IPS-NIHi7 (cell line): Measurements from ENCODE around the gene SUPV3L1.
"Not testable (repeated sequence)": the region's sequence is repeated elsewhere in the genome, so short reads cannot be mapped to it uniquely, and the experiment has no call there.

Experiments used
- DNase-seq: peaks from one replicate; pipeline ENCODE4 v3.0.0; 2012; ENCODE audit warnings: mixed read lengths; ENCODE audit errors: extremely low spot score

Gene SUPV3L1

DNA sequence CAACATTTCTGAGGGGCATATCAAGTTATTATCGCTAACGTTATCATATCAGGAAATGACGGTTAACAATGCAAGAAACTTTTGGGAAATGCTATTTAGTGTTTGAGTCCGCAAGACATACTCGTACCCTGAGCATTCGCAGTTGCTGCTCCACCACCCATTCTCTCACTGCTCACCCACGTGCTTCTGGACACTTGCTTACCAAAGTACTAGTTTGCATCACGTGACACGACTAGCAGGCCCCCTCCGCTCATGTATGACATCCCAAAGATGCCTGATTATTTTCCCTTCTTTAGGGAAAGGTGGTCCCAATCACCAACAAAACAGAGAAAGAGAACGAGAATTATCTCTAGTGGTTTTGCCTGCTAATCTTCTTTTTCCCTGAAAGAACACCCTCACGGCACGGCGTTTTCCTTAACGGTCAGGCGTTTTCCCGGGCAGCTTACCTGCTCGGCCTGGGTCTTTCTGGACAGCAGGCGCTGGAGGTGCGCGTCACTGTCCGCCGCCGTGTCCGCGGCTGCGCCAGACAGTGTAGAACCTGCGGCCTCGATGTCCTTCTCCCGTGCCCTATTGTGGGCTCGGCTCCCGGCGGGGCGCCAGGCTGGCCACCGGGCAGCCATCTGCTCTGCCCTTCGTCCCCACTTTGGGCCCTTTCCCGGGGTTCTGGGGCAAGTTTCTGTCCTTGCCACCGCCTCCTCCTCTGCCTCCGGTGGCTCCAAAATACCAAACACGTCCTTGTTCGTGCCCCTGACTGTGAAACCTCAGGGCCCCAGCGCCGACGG lies at the start of gene SUPV3L1:
TSS of gene SUPV3L1 (plus strand) at position 492 of the 782 bp plus-strand sequence. CDS start at position 550, 58 bp downstream.
- peak; percentile 94 for DNase-seq

DNA sequence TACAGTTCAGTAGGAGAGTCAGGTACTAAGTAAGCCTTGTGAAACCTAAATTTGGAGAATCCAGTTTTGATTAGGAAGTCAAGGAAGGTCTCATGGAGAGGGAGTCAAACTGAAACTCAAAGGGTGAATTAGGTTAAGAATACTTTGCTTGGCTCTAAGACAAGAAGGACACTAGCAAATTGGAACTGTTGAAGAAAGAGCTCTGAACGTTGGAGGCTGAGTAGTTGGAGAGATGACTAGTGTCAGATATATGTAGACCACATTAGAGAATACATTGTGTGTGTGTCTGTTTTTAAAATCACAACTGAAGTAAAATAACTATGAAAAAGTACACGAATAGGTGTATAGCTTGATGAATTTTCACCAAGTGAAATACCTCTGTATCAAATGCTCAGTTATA lies 49.8 kb upstream of the SUPV3L1 start:
- DNase-seq, result no peak

DNA sequence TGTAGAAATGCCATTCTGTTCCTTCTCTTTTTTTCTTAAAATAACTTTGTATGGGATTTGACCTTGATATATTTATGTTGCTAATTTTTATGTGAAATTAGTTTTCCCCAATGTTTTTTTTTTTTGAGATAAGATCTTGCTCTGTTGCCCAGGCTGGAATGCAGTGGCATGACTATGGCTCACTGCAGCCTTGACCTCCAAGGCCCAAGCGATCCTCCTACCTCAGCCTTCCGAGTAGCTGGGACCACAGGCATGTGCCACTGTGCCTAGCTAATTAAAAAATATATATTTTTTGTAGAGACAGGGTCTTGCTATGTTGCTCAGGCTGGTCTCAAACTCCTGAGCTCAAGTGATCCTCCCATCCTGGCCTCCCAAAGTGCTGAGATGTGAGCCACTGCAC lies 40.1 kb upstream of the SUPV3L1 start:
- DNase-seq, result no peak

- DNase-seq, result no peak
These were observed 38.7 kb upstream of the SUPV3L1 start for GRCh38 chr10:69141304-69141703.

- not testable (repeated sequence) for DNase-seq
These were observed 38.0 kb upstream of the SUPV3L1 start for GRCh38 chr10:69142074-69142473.

GRCh38 chr10:69142983-69143382 lies 37.1 kb upstream of the SUPV3L1 start:
- DNase-seq, result no peak

DNA sequence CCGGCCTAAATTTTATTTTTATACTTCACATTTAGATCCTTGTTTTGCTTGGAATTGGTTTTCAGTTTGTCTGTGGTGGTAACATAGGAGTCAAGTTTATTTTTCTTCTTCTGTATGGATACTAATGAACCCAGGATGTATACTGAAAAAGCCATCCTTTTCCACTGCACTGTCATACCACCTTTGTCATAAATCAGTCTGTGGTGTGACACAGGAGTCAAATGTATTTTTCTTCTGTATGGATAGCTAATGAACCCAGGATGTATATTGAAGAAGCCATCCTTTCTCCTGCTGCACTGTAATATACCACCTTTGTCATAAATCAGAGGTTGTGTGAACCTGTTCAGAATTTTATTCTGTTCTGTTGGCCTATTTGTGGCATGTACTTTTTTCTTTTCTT lies 34.7 kb upstream of the SUPV3L1 start:
- DNase-seq, result no peak

- no peak for DNase-seq
These were observed 34.2 kb upstream of the SUPV3L1 start for GRCh38 chr10:69145864-69146263.

- no peak for DNase-seq
These were observed 33.3 kb upstream of the SUPV3L1 start for GRCh38 chr10:69146759-69147158.

DNA sequence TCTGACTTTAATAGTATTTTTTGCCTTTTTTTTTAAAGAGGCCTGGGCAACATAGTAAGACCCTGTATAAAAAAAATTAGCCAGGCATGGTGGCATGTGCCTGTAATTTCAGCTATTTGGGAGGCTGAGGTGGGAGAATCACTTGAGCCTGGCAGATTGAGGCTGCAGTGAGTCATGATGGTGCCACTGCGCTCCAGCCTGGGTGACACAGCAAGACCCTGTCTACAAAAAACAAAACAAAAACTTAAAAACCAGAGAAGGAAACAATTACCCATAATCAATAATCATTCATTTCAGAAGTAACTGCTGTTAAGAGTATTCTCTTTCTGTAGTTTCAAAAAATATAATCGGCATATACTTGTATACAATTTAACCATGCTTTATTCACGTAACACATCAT lies 28.1 kb upstream of the SUPV3L1 start:
- DNase-seq, result no peak

GRCh38 chr10:69153227-69153626 lies 26.8 kb upstream of the SUPV3L1 start:
- DNase-seq, result no peak

GRCh38 chr10:69160809-69161241 lies 19.2 kb upstream of the SUPV3L1 start:
- no peak for DNase-seq

DNA sequence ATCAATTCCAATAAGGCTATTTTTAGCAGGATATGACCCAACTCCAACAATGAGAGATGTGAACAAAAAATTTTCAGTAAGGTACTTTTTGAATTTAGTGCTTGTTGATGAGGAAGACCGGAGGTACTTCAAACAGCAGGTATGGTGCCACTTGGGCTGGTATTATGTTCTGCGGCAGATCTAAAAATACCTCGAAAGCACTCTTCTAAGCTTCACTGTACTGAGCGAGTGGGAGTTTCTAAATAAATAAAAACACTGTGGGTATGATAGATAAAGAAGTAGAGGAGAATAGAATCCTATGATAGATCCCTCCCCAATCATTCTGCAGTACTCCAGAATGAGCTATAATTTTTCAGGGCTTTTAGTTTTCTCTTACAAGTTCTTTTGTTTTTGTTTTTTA lies 11.5 kb upstream of the SUPV3L1 start:
- DNase-seq, result no peak

- DNase-seq, result no peak
These were observed 7.6 kb upstream of the SUPV3L1 start for GRCh38 chr10:69172241-69172982.

GRCh38 chr10:69175326-69175725 lies 4.7 kb upstream of the SUPV3L1 start:
- not testable (repeated sequence) for DNase-seq

- DNase-seq, result no peak
These were observed 3.2 kb upstream of the SUPV3L1 start for GRCh38 chr10:69176823-69177222.

GRCh38 chr10:69179089-69179742 lies 818 bp upstream of the SUPV3L1 start:
- DNase-seq, result no peak

DNA sequence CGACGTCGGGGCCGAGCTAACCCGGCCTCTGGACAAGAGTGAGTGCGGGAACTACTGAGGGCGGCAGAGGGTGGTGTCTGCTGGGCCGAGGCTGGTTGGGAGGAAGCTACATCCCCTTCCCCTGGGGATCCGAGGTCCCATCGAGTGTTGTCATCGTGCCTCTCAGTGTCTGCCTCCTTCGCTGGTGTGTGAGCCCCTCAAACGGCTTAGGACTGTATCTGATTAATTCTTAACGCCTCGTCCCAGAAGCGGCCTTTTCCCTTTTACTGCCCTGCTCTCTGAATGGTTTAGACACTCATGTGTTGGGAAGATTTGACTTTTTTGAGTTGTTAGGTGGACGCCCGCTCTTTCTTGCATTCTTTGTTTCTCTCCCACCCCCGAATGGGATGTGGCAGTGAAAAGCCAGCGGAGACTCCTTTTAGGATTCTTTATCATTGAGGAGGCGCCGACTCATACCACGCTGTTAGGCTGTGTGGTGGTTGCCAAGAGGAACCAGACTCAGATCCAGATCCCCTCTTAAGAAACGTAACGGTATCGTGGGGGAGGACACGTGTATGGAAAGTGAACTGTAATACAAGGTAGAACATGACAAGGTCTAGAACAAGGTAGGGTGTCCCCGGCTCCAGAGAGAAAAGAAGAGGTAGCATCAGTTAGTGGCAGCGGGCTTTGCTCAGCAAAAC lies 631 bp downstream of the SUPV3L1 start:
- no peak for DNase-seq

DNA sequence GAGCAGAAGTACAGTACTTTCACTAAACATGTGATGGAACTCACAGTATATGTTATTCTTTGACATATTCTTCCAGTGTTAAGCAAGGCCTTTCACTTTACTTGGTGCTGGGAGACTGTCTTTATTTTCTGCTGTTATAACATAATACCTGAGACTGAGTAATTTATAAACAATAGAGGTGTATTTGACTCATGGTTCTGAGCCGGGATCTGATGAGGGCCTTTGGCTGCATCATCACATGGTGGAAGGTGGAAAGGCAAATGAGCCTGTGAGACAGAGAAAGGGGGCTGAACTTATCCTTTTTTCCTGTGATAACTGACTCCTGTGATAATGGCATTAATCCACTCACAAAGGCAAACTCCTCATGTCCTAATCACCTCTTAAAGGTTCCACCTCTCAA lies 1.4 kb downstream of the SUPV3L1 start:
- no peak for DNase-seq

- DNase-seq, result no peak
These were observed 2.0 kb downstream of the SUPV3L1 start for GRCh38 chr10:69182005-69182404.

GRCh38 chr10:69186524-69186923 lies 6.5 kb downstream of the SUPV3L1 start:
- no peak for DNase-seq

DNA sequence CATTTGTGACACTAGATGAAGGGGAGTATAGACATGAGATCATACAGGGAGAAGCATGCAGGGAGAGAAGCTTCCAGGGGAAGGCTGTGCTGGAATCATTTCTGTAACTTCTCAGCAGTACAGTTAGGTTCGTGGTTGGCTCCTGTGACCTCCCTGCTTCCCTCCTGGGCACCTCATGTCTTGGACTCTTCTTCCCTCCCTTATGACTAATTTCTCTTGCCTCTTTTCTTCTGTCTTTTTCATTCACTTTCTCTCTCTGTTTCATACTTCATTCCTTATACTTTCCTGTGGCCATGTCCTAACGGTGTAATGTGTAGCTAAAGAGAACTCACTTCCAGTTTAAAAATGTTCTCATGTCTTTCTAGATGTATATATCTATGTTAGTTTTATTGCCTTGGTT lies 21.0 kb downstream of the SUPV3L1 start:
- DNase-seq, result no peak
